Upper lobe of left lung (tissue), 4 donors: ENCODE measurements around the gene CDH12.

ENCODE experiments used
- POLR2A ChIP-seq, 4 donors: fragments of 450-650 bp; IDR thresholded peaks; one replicate each; pipeline ENCODE4 v1.5.1; 2016 to 2017; ENCODE audit warnings: antibody characterized with exemption in 4 of 4, mild to moderate bottlenecking in 2 of 4
- POLR2AphosphoS5 ChIP-seq, 2 donors: sonication (generic); formaldehyde crosslinking; IDR thresholded peaks; one replicate each; pipeline ENCODE4 v1.5.1; 2017; ENCODE audit warnings: antibody characterized with exemption in 2 of 2

DNA sequence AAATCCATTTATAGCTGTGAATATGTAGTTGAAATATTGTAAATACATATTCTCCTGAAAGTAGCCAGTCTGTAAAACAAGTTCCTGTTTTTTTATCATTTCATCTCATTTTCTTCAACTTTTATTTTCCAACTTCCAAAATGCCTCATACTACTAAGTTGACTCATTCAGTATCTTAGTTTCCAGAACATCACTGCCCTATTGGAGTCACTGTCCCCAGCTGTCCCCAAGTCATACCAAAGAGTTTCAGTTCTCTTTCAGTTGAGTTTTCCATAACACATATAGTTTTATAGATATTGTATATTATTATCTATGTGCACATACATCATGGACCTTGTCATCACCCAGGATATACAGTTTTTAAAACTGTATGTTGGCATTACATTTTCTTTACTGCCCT lies 261.7 kb downstream of the CDH12 start:
- TF ChIP-seq POLR2AphosphoS5 (IDR thresholded peaks at IDR 0.05): no peak
- no peak for TF ChIP-seq POLR2A (IDR thresholded peaks at IDR 0.05)
